Left hindlimb (tissue), 1 donor: ENCODE measurements around the gene TRO.

Experiments used
- DNase-seq: peaks from one replicate; pipeline ENCODE4 v3.0.0-alpha.2; 2018

TRO gene

DNA sequence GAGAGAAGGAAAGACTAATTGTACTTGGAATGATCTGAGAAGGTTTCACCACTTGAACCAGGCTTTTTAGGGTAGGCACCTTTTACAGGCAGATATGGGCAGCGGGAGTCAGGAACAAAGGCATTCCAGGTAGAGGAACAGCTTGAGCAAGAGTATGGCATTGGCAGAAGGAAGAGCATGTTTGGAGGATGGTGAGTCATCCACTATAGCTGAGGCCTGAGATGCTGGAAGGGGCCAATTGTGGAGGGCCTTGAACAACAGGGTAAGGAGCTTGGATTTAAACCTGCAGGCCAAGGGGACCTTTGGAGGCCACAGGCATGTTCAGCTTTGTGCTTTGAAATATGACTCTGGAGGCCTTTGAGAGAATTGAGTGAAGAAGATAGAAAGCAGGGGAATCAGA, 41.1 kb downstream of the TRO start:
- no peak for DNase-seq

DNA sequence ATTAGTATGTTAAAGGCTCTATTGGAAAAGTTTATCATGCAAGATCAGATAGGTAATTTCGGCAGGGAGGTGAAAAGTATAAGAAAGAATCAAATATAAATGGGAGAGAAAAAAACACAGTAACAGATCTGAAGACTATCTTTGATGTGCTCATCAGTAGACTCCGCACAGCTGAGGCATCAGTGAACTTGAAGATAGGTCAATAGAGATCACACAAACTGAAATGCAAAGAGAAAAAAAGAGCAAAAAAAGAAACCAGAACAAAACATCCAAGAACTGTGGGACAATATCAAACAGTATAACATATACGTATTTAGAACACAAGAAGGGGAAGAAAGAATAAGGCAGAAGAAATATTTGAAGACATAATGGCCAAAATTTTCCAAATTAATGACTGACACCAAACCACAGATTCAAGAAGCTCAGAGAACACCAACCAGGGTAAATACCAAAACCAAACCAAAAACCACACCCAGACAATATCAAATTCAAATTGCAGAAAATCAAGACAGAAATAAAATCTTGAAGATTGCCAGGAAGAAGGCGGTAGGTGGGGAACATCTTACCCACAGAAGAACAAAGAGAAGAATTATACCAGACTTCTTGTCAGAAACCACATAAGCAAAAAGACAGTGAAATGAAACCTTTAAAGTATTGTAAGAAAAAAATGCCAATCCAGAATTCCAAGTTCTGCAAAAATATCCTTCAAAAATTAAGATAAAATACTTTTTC, 44.3 kb downstream of the TRO start:
- DNase-seq, result no peak

DNA sequence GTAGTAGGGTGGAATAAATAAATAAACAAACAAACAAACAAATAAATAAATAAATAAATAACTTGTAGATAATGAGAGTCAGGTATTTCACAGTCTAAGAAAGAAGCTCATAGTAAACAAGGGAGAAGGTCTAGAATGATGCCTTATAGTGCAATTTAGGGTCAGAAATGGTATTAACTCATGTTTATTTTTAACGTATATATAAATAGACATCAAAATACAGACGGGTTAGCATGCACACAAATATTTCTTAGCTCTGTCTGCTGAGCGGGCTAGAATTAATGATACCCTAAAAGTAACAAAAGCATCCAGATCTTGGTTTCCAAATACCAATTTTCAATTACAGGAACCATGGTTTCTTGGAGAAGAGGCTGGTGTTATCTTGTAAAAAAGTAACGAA, 56.8 kb downstream of the TRO start:
- DNase-seq, result no peak

DNA sequence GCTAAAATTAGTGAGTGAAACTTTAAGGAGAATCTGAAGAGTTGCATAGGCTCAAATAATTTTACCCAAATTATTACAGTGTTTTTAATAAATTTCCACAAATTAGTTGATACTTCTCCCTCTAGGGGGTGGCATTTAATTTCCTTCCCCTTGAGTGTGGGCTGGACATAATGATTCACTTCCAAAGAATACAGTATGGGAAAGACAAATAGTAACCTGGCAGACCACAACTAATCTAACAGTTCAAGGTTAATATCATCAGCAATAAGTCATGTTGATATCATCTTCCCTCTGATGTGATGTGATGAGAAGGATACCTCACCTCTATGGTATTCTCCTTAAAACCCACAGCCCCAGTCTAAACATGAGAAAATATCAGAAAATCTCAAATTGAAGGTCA, 57.8 kb downstream of the TRO start:
- no peak for DNase-seq

DNA sequence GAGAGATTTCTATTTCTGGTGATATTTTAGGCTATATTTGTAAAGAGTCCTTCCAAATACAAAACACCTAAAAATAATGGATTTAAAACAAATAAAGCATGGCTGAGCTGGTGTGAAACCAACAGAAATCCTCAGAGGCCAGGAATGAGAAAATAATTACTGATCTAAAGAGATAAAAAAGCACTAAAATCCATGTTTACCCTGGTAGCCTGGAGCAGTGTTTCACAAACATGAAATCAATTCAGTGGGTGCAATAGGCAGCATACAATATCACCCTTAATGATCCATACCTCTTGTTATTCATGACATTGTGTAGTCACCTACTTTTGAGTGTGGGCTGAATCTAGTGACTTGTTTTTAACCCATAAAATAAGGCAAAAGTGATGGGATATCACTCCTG, 58.8 kb downstream of the TRO start:
- DNase-seq, result no peak

DNA sequence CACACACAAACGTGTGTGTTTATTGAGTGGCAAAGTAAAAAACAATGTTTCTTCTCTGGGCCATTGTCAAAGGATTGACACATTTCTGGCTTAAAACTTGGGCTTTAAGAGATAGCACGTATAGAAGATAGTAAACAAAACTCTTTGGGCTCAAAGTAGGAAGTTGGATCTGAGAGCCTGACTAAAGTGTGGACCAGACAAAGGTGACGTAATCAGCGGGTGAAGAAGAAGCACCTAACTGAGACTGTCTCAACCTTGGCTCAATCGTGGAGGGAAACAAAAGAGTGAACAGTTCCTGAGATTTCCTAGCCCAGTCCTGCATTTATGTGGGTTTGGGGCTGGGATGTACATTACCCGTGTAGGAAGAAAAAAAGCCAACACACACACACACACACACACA, 59.7 kb downstream of the TRO start:
- no peak for DNase-seq
